NT2/D1 (cell line): ENCODE data around the gene MAN2B1.
"Not testable (repeated sequence)": the region's sequence is repeated elsewhere in the genome, so short reads cannot be mapped to it uniquely, and the experiment has no call there.

Experiments used
- DNase-seq: peaks from one replicate; pipeline ENCODE4 v3.0.0-alpha.2; 2011; ENCODE audit warnings: low read depth, low spot score
- H3K27me3 ChIP-seq: 2 replicates; pipeline ENCODE4 v1.6.0; 2011; ENCODE audit warnings: mild to moderate bottlenecking; ENCODE audit not compliant: insufficient read length, insufficient read depth
- H3K36me3 ChIP-seq: 2 replicates; pipeline ENCODE4 v1.6.1; 2011; ENCODE audit warnings: mild to moderate bottlenecking, low read length, mixed read lengths; ENCODE audit not compliant: insufficient read depth, insufficient read length
- H3K4me1 ChIP-seq: 2 replicates; pipeline ENCODE4 v1.5.1; 2011; ENCODE audit not compliant: insufficient read depth, insufficient read length
- H3K4me3 ChIP-seq: 2 replicates; pipeline ENCODE4 v1.5.1; 2011; ENCODE audit warnings: low read depth; ENCODE audit not compliant: insufficient read length
- H3K9ac ChIP-seq: 2 replicates; pipeline ENCODE4 v1.6.0; 2011; ENCODE audit warnings: low read depth; ENCODE audit not compliant: insufficient read length
- H3K9me3 ChIP-seq: 2 replicates; pipeline ENCODE4 v1.5.1; 2011; ENCODE audit warnings: mild to moderate bottlenecking, low read length; ENCODE audit not compliant: insufficient read depth
- SUZ12 ChIP-seq: IDR thresholded peaks from 2 replicates; pipeline ENCODE4 v1.6.1; 2011; ENCODE audit not compliant: insufficient read length, insufficient read depth; ENCODE audit errors: extremely low read depth
- YY1 ChIP-seq: IDR thresholded peaks from 2 replicates; pipeline ENCODE4 v1.6.1; 2011; ENCODE audit not compliant: insufficient read length, insufficient read depth
- ZNF274 ChIP-seq: IDR thresholded peaks from 2 replicates; pipeline ENCODE4 v1.6.1; 2011; ENCODE audit warnings: mild to moderate bottlenecking, low read depth, low read length

Gene MAN2B1

DNA sequence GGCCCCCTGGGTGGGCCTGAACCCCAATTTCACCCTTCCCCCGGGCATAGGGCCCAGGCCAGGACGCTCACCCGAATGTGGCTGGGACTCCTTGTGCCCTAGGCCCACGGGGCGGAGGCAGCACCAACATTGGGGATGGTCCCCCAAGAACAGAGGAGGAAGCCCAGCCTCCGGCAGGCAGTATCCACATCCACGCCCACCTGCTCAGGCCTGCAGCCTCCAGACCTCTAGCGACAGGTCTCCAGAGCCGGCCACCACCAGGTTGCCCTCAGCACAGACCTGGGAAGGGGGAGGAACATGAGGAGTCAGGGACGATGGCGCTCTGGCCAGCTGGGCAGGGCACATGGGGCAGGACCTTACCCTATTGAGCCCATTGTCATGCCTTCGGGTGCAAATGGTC is 22.5 kb upstream of the MAN2B1 start:
- Histone ChIP-seq H3K36me3 (peaks cover 56% of the 10 kb centered on the region), H3K9ac (no peak overlapping the region), H3K27me3 (no peaks in the 10 kb centered on the region), H3K4me3 (no peak overlapping the region), H3K9me3 (no peaks in the 10 kb centered on the region), H3K4me1 (peaks cover 4% of the 10 kb centered on the region)
- TF ChIP-seq YY1 (no peak), ZNF274 (no peak), SUZ12 (no peak)
- DNase-seq, result no peak

DNA sequence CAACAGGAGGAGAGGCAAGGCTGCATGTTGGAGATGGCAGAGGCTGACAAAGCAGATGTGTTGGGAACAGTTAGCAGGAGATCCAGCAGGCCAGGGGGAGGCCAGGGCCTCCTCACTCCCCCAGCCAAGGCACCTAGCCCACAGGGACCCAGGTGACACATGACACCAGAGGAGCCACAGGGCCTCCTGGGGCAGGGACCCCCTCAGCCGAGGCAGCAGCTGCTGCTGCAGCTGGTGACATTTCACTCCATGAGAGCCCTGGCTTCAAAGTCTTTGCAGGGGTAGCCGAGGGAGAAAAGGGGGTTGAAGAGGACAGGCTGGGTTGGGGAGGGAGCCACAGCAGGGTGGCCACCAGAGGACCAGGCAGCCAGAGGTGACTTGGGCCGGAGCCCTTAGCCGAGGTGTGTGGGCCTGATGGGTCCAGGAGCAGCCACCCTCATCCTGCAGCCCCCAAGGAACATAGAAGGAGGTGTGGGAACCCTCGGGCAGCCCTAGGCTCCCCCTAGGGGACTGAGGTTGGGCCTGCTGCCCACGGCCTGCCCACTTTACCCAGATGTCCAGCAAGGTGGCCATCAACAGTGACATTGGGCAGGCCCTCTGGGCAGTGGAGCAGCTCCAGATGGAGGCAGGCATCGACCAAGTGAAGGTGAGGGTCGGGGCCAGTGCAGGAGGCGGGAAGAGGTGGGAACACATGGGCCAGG is 21.1 kb upstream of the MAN2B1 start, which contains the start of gene GNG14:
Gene GNG14, plus strand, starts transcription at position 503 of the 701 bp plus-strand sequence. Its CDS starts 51 bp downstream, at position 554.
- no peak within 1 kb of the TSS for H3K4me3 ChIP-seq
- TF ChIP-seq YY1 (no peak), SUZ12 (no peak), ZNF274 (no peak)
- peak within 1 kb of the TSS; percentile 21 for H3K9ac ChIP-seq
- H3K36me3 ChIP-seq, result peaks cover 53% of the 10 kb centered on the region
- no peak for DNase-seq
- no peaks in the 10 kb centered on the region for H3K27me3 ChIP-seq
- H3K9me3 ChIP-seq, result no peaks in the 10 kb centered on the region
- H3K4me1 ChIP-seq, result peaks cover 4% of the 10 kb centered on the region

DNA sequence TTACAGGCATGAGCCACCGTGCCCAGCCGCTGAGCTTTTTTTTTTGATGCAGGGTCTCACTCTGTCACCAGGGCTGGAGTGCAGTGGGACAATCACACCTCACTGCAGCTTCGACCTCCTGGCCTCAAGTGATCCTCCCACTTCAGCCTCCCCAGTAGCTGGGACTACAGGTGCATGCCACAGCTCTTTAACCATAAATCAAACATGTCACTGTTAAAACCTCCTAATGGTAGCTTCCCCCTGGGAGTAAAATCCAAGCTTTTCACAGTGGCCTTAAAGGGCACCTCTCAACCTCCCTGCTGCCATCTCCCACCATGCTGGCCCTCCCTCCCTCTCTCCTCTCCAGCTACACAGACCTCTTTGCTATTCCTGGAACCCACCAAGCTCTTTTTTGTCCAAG is 19.3 kb upstream of the MAN2B1 start:
- Histone ChIP-seq H3K9me3 (no peaks in the 10 kb centered on the region), H3K36me3 (peaks cover 45% of the 10 kb centered on the region), H3K27me3 (no peaks in the 10 kb centered on the region), H3K9ac (no peak overlapping the region), H3K4me3 (no peak overlapping the region), H3K4me1 (peaks cover 4% of the 10 kb centered on the region)
- no peak for TF ChIP-seq SUZ12
- TF ChIP-seq ZNF274, result no peak
- no peak for TF ChIP-seq YY1
- no peak for DNase-seq

DNA sequence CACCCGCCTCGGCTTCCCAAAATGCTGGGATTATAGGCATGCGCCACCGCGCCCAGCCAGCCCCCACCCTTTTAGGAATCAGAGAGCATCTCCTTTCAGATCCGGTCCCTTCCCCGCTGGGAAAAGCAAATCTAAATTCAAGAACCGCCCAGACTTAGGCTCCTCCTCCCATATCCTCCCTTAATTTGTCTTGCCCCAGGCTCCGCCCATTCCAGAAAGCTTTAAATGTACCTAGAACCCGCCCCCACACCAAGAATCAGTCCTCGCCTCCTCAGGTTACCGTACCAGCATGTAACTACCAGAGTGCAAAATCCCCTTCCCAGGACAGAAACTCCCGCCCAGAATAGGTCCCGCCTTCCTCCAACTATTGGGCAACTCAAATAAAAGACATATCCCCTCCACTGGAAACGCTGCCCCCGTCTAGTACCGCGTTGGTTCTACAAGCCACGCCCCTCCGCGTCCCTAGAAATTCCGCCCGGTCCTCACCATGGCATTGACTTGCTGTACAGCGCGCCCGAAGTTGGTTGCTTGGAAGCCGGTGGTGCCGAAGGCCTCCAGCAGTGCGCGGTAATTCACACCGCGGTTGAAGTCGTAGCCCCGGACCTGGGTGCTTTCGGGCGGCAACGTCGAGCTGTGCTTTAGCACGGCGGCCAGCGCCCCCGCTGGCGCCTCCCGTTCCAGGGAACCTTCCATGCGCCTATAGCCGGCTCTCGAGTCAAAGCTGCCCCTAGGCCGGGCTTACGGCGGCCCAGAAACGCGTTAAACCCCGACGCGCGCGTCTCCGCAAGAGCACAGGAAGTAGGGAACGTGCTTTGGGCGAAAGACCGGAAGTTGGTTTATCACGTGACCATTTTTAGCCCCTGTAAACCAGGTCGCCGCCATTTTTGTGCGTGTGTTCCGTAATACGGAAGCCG is 14.8 kb upstream of the MAN2B1 start, which contains the start of gene DHPS:
Gene DHPS, minus strand, starts transcription at position 807 of the 914 bp plus-strand sequence. Its CDS starts 114 bp downstream, at position 693.
- no peaks in the 10 kb centered on the region for H3K9me3 ChIP-seq
- peak within 1 kb of the TSS; percentile 89 for H3K4me3 ChIP-seq
- peaks cover 50% of the 10 kb centered on the region for H3K36me3 ChIP-seq
- DNase-seq, result peak; percentile 98
- peak within 1 kb of the TSS; percentile 97 for H3K9ac ChIP-seq
- TF ChIP-seq SUZ12 (no peak), YY1 (peak; percentile 93)
- no peaks in the 10 kb centered on the region for H3K27me3 ChIP-seq
- peaks cover 6% of the 10 kb centered on the region for H3K4me1 ChIP-seq

DNA sequence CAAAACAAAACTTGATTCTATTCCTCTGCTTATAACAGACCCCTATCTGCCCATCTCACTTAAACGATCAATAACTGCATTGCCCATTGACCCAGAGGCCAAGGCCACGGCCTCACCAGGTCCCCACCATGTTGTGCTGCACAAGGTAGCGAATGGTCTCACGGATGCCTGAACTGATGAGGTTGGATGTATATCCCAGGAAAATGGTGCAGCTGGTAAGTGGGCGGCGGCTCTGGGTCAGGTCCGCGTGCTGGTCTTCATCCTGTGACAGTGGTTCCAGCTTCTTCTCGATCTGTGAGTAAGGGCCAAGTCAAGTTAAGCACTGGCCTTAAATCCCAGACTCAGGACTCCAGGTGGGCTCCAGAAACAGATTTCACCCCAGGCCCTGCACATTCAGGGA is 13.5 kb upstream of the MAN2B1 start:
- DNase-seq, result no peak
- H3K9ac ChIP-seq, result no peak overlapping the region
- no peaks in the 10 kb centered on the region for H3K9me3 ChIP-seq
- peak overlapping the region; percentile 6 for H3K4me3 ChIP-seq
- peaks cover 12% of the 10 kb centered on the region for H3K4me1 ChIP-seq
- peaks cover 63% of the 10 kb centered on the region for H3K36me3 ChIP-seq
- TF ChIP-seq ZNF274 (no peak), SUZ12 (no peak), YY1 (no peak)
- no peaks in the 10 kb centered on the region for H3K27me3 ChIP-seq

DNA sequence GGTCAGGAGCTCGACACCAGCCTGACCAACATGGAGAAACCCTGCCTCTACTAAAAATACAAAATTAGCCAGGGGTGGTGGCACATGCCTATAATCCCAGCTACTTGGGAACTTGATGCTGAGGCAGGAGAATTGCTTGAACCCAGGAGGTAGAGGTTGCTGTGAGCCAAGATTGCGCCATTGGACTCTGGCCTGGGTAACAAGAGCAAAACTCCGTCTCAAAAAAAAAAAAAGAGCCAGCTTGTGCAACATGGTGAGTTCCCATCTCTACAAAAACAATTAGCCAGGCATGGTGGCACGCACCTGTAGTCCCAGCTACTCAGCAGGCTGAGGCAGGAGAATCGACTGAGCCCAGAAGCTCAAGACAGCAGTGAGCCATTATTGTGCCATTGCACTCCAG is 11.5 kb upstream of the MAN2B1 start:
- peaks cover 69% of the 10 kb centered on the region for H3K36me3 ChIP-seq
- not testable (repeated sequence) for DNase-seq, H3K27me3 ChIP-seq

DNA sequence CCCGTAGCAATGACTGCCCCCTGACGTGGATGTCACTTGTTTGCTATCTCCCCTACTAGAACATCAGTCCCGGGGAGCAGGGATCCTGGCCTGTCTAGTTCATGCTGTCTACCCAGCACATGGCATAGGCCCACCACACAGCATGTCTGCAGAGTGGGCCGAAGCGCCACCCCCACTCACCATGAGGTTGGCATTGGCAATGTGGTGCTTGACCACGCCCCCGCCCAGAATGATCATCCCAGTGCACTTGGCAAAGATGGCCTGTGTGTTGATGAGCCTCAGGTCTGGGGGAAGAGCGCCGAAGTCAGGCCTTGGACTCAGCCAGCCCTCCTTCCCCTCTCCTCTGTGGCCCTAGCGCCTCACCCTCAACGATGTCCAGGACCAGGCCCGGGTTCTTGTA is 10.4 kb upstream of the MAN2B1 start:
- Histone ChIP-seq H3K9ac (no peak overlapping the region), H3K4me1 (peaks cover 12% of the 10 kb centered on the region), H3K27me3 (no peaks in the 10 kb centered on the region), H3K36me3 (peaks cover 78% of the 10 kb centered on the region), H3K9me3 (no peaks in the 10 kb centered on the region), H3K4me3 (no peak overlapping the region)
- no peak for TF ChIP-seq ZNF274
- no peak for TF ChIP-seq YY1
- TF ChIP-seq SUZ12, result no peak
- no peak for DNase-seq

More for the DNA sequence above, 11.5 kb upstream of the MAN2B1 start:
- not testable (repeated sequence) for H3K4me3 ChIP-seq, H3K9ac ChIP-seq, H3K9me3 ChIP-seq
- H3K4me1 ChIP-seq, result peaks cover 12% of the 10 kb centered on the region
